K562 (cell line): ENCODE data around the gene SLC17A9. TPM values are rescaled to one million over a fixed set of nuclear protein-coding genes. Genes with fewer than 3 reads are reported as not detected.

Experiments
- BCLAF1 ChIP-seq, 2 experiments: fragments of 450-650 bp in 1 of 2; IDR thresholded peaks; 2 replicates each; pipeline ENCODE4 v1.6.1; 2011 to 2017; ENCODE audit warnings: low read depth in 2 of 2, antibody characterized with exemption in 1 of 2, borderline replicate concordance in 1 of 2, low read length in 1 of 2, mild to moderate bottlenecking in 1 of 2, mixed read lengths in 1 of 2; ENCODE audit not compliant: control insufficient read depth in 1 of 2
- BRF1 ChIP-seq: IDR thresholded peaks from 3 replicates; pipeline ENCODE4 v1.6.1; 2011; ENCODE audit warnings: borderline replicate concordance, mild to moderate bottlenecking; ENCODE audit not compliant: insufficient read length; ENCODE audit errors: extremely low read depth
- CCNT2 ChIP-seq: IDR thresholded peaks from 2 replicates; pipeline ENCODE4 v1.6.1; 2011; ENCODE audit warnings: borderline replicate concordance, low read depth, mild to moderate bottlenecking, moderate library complexity, mixed read lengths, low read length; ENCODE audit not compliant: insufficient read length; ENCODE audit errors: extremely low read depth
- HCFC1 ChIP-seq: IDR thresholded peaks from 2 replicates; pipeline ENCODE4 v1.6.1; 2012; ENCODE audit warnings: low read depth, low read length, improper control_type of control experiment
- HNRNPK ChIP-seq: fragments of 200-400 bp; formaldehyde crosslinking; IDR thresholded peaks from one replicate; pipeline ENCODE4 v1.6.1; 2018; ENCODE audit warnings: mild to moderate bottlenecking, low read depth, low read length; ENCODE audit not compliant: poor library complexity, severe bottlenecking
- ILF3 ChIP-seq: fragments of 450-650 bp; IDR thresholded peaks from 2 replicates; pipeline ENCODE4 v1.6.1; 2018; ENCODE audit warnings: antibody characterized with exemption, mild to moderate bottlenecking, moderate library complexity, borderline replicate concordance
- MAFK ChIP-seq: IDR thresholded peaks from 2 replicates; pipeline ENCODE4 v1.6.1; 2011; ENCODE audit warnings: low read length, improper control_type of control experiment
- MECOM ChIP-seq: fragments of 250-450 bp; sonication (Bioruptor Pico); IDR thresholded peaks from 2 replicates; pipeline ENCODE4 v1.8.0; 2022; ENCODE audit warnings: inconsistent platforms
- NBN ChIP-seq: fragments of 450-650 bp; IDR thresholded peaks from 2 replicates; pipeline ENCODE4 v1.6.1; 2016; ENCODE audit warnings: low read depth, mild to moderate bottlenecking
- PATZ1 ChIP-seq: fragments of 250-450 bp; sonication (Bioruptor Pico); IDR thresholded peaks from 2 replicates; pipeline ENCODE4 v1.5.0; 2020; ENCODE audit warnings: mild to moderate bottlenecking, borderline replicate concordance
- RFX5 ChIP-seq: IDR thresholded peaks from 2 replicates; pipeline ENCODE4 v1.6.1; 2011; ENCODE audit warnings: low read depth, mild to moderate bottlenecking, improper control_type of control experiment, low read length
- SAFB ChIP-seq: fragments of 200-400 bp; formaldehyde crosslinking; IDR thresholded peaks from 2 replicates; pipeline ENCODE4 v1.6.1; 2017; ENCODE audit warnings: low read depth, low read length, borderline replicate concordance
- SIN3B ChIP-seq: fragments of 450-650 bp; IDR thresholded peaks from 2 replicates; pipeline ENCODE4 v1.6.1; 2017; ENCODE audit warnings: low read depth, mild to moderate bottlenecking, moderate library complexity
- SNAPC5 ChIP-seq: fragments of 250-450 bp; sonication (Bioruptor Pico); IDR thresholded peaks from 2 replicates; pipeline ENCODE4 v1.8.0; 2021; ENCODE audit warnings: moderate library complexity, mild to moderate bottlenecking, inconsistent platforms
- SNIP1 ChIP-seq: fragments of 450-650 bp; IDR thresholded peaks from 2 replicates; pipeline ENCODE4 v1.7.1; 2017; ENCODE audit warnings: low read depth, mild to moderate bottlenecking
- SRSF7 ChIP-seq: fragments of 200-400 bp; formaldehyde crosslinking; optimal IDR thresholded peaks from 2 replicates; pipeline ENCODE3; 2017; ENCODE audit warnings: mild to moderate bottlenecking, low read depth, low read length
- SUPT5H ChIP-seq: fragments of 450-650 bp; IDR thresholded peaks from 2 replicates; pipeline ENCODE4 v1.6.1; 2016
- U2AF1 ChIP-seq: fragments of 200-400 bp; formaldehyde crosslinking; optimal IDR thresholded peaks from 2 replicates; pipeline ENCODE3; 2017; ENCODE audit warnings: mild to moderate bottlenecking, low read depth, low read length, moderate library complexity
- ZBTB43 ChIP-seq: sonication (generic); formaldehyde crosslinking; IDR thresholded peaks from 2 replicates; pipeline ENCODE4 v1.8.0; 2023; ENCODE audit warnings: mild to moderate bottlenecking, missing genetic modification reagents
- ZNF197 ChIP-seq: fragments of 200-800 bp; sonication (Bioruptor generic); IDR thresholded peaks from 2 replicates; pipeline ENCODE4 v1.6.1; 2016; ENCODE audit warnings: low read depth, missing genetic modification characterization, missing compliant biosample characterization
- ZNF584 ChIP-seq: fragments of 200-800 bp; sonication (Bioruptor generic); IDR thresholded peaks from 2 replicates; pipeline ENCODE4 v1.6.1; 2016; ENCODE audit warnings: low read depth, mild to moderate bottlenecking, missing genetic modification characterization, missing compliant biosample characterization
- polyA plus RNA-seq, 8 experiments: library from polyadenylated mRNA; depleted of rRNA in 4 of 8; stranded (reverse) in 5 of 8; unstranded in 3 of 8; fragments of >200 nt; fragmentation: Nextera tagmentation in 2 of 8; fragmentation: Illumina TruSeq in 1 of 8; extraction: Ambion mirVana in 2 of 8; extraction: Trizol in 1 of 8; gene quantifications; 2 replicates each; pipeline versions ENCODE4 v1.2.1 to v1.2.3, GENCODE V29; 2011 to 2014; ENCODE audit warnings: inconsistent platforms in 1 of 8, missing spikeins in 1 of 8
- total RNA-seq, 7 experiments: library from RNA; depleted of rRNA in 6 of 7; stranded (reverse); fragments of >200 nt in 6 of 7; fragmentation: Illumina TruSeq in 2 of 7; extraction: Trizol in 2 of 7; gene quantifications; 2 replicates each; pipeline versions ENCODE4 v1.2.1 to v1.2.3, GENCODE V29; 2011 to 2021; ENCODE audit warnings: low replicate concordance in 1 of 7

Gene SLC17A9
- total and polyA plus RNA-seq, 9 of the 15 experiments (the other 6 are each of a cell fraction or from before 2014, with no cell fraction given) = 0.04 to 0.31 TPM; not detected in 7

GRCh38 chr20:62926229-62927127, 26.0 kb upstream of the SLC17A9 start, which contains the start of gene DIDO1 (continued):
- no peak for TF ChIP-seq RFX5
- no peak for TF ChIP-seq NBN
- TF ChIP-seq SNAPC5 = no peak
- peak; percentile 71 for TF ChIP-seq HCFC1
- TF ChIP-seq BRF1 = no peak
- TF ChIP-seq SAFB = peak; percentile 71
- peak; percentile 71 for TF ChIP-seq SIN3B
- TF ChIP-seq PATZ1 = no peak
- no peak for TF ChIP-seq MECOM (CRISPR knock-in tag)
- TF ChIP-seq U2AF1 = peak; percentile 81
- no peak for TF ChIP-seq BCLAF1 (IDR thresholded peaks at IDR 0.05; ENCODE audit: borderline replicate concordance in 1 of 2, control insufficient read depth in 1 of 2, low read depth in 2 of 2, low read length in 1 of 2)
- no peak for TF ChIP-seq SRSF7
- 0 out of 2 replicates have a peak, but pooled peaks have one; percentile 32 for TF ChIP-seq ZBTB43 (CRISPR knock-in tag)
- 0 out of 2 replicates have a peak, but pooled peaks have one; percentile 45 for TF ChIP-seq SNIP1
- TF ChIP-seq ZNF584 (CRISPR knock-in tag) = no peak
- TF ChIP-seq CCNT2 = peak; percentile 95
- TF ChIP-seq MAFK = no peak
- TF ChIP-seq ILF3 = peak; percentile 89; the same call in 1 of the 2 replicates
- TF ChIP-seq HNRNPK = no peak
- peak; percentile 1; the same call in 1 of the 2 replicates for TF ChIP-seq SUPT5H
- no peak for TF ChIP-seq ZNF197 (CRISPR knock-in tag)
